Activated CD8-positive, alpha-beta T cell treated with anti-CD3 and anti-CD28 coated beads for 36 hours (primary cell): Measurements from ENCODE around the gene MN1. TPM values are rescaled to one million over a fixed set of nuclear protein-coding genes. Genes with fewer than 3 reads are reported as not detected.

Experiments used
- ATAC-seq: fragments of 200-7000 bp; cut with Tn5 transposase; one replicate; pipeline ENCODE4 v1.10.0; 2021; ENCODE audit warnings: mild to moderate bottlenecking, moderate library complexity
- CTCF ChIA-PET: fragments of 350-600 bp; sonication (Branson Sonifier 250); formaldehyde crosslinking; loops from one replicate; lab custom pipeline; 2021; ENCODE audit warnings: antibody characterized with exemption; lab: Charles Lee
- POLR2A ChIA-PET: fragments of 350-600 bp; sonication (Branson Sonifier 250); formaldehyde crosslinking; loops from one replicate; lab custom pipeline; 2021; ENCODE audit warnings: antibody characterized with exemption; lab: Charles Lee
- DNase-seq: peaks from one replicate; pipeline ENCODE4 v3.0.0-alpha.2; 2020
- H3K27ac Mint-ChIP-seq: one replicate; pipeline ENCODE4 v1.8.0; 2021; ENCODE audit warnings: mild to moderate bottlenecking, mixed read lengths
- H3K27me3 Mint-ChIP-seq: one replicate; pipeline ENCODE4 v1.8.0; 2021; ENCODE audit warnings: mixed read lengths
- H3K36me3 Mint-ChIP-seq: one replicate; pipeline ENCODE4 v1.8.0; 2021; ENCODE audit warnings: low read depth, mixed read lengths
- H3K4me1 Mint-ChIP-seq: one replicate; pipeline ENCODE4 v1.8.0; 2021; ENCODE audit warnings: low read depth, mixed read lengths
- H3K4me3 Mint-ChIP-seq: one replicate; pipeline ENCODE4 v1.8.0; 2021; ENCODE audit warnings: mild to moderate bottlenecking, moderate library complexity, mixed read lengths
- H3K9me3 Mint-ChIP-seq: one replicate; pipeline ENCODE4 v1.8.0; 2021; ENCODE audit warnings: mixed read lengths
- CTCF ChIP-seq: fragments of 200-600 bp; IDR thresholded peaks from one replicate; pipeline ENCODE4 v1.8.0; 2022; ENCODE audit warnings: antibody characterized with exemption, mild to moderate bottlenecking
- intact Hi-C: fragments of 100-400 bp; cut with micrococcal nuclease; formaldehyde crosslinking; loops from one replicate; pipeline ENCODE4 v1.10.0; 2022
- total RNA-seq, 2 experiments: library from RNA; stranded (reverse); gene quantifications; one replicate each; pipeline ENCODE4 v1.2.3, GENCODE V29; 2021

MN1 gene
- total RNA-seq, 2 experiments from 2014 or later, result 0.11 to 0.16 TPM

GRCh38 chr22:27794226-27794625 lies 7.3 kb downstream of the MN1 start:
- ChIA-PET CTCF (no interaction called here), POLR2A (no interaction called here)
- intact Hi-C loops, result no loop called here
- no peak for DNase-seq
- Mint-ChIP-seq H3K9me3 (no peaks in the 10 kb centered on the region), H3K27ac (no peak overlapping the region), H3K36me3 (no peaks in the 10 kb centered on the region), H3K4me1 (no peaks in the 10 kb centered on the region), H3K27me3 (peaks cover 2% of the 10 kb centered on the region), H3K4me3 (no peak overlapping the region)
- TF ChIP-seq CTCF, result no peak
- ATAC-seq, result no peak

- no peak for ATAC-seq
- intact Hi-C loops, result no loop called here
- DNase-seq, result no peak
- CTCF ChIA-PET, result no interaction called here
- no peaks in the 10 kb centered on the region for H3K27me3 Mint-ChIP-seq
- no peaks in the 10 kb centered on the region for H3K36me3 Mint-ChIP-seq
- H3K9me3 Mint-ChIP-seq, result no peaks in the 10 kb centered on the region
- POLR2A ChIA-PET, result no interaction called here
- no peaks in the 10 kb centered on the region for H3K4me1 Mint-ChIP-seq
- no peak overlapping the region for H3K27ac Mint-ChIP-seq
- TF ChIP-seq CTCF, result no peak
- H3K4me3 Mint-ChIP-seq, result no peak overlapping the region
These were observed 8.0 kb downstream of the MN1 start for GRCh38 chr22:27793576-27793975.

- DNase-seq (no peak), ATAC-seq (no peak)
- CTCF ChIA-PET, result no interaction called here
- Mint-ChIP-seq H3K36me3 (no peaks in the 10 kb centered on the region), H3K27me3 (no peaks in the 10 kb centered on the region), H3K27ac (no peak overlapping the region), H3K9me3 (no peaks in the 10 kb centered on the region), H3K4me1 (no peaks in the 10 kb centered on the region), H3K4me3 (no peak overlapping the region)
- TF ChIP-seq CTCF, result no peak
- intact Hi-C loops, result no loop called here
- POLR2A ChIA-PET, result no interaction called here
These were observed 8.9 kb downstream of the MN1 start for GRCh38 chr22:27792452-27793161.

- H3K9me3 Mint-ChIP-seq, result no peaks in the 10 kb centered on the region
- no peaks in the 10 kb centered on the region for H3K27me3 Mint-ChIP-seq
- H3K27ac Mint-ChIP-seq, result no peak overlapping the region
- no peaks in the 10 kb centered on the region for H3K4me1 Mint-ChIP-seq
- intact Hi-C loops, result no loop called here
- H3K36me3 Mint-ChIP-seq, result no peaks in the 10 kb centered on the region
- ChIA-PET CTCF (interaction anchor here (1.4 kb wide), 1 partner anchor 12 kb away, joined by 3 read pairs; no protein-coding TSS in a partner anchor), POLR2A (no interaction called here)
- no peak for DNase-seq
- no peak overlapping the region for H3K4me3 Mint-ChIP-seq
- ATAC-seq, result no peak
- no peak for TF ChIP-seq CTCF
These were observed 9.7 kb downstream of the MN1 start for GRCh38 chr22:27791859-27792241.

GRCh38 chr22:27791159-27791858 lies 10.2 kb downstream of the MN1 start:
- Mint-ChIP-seq H3K27ac (no peak overlapping the region), H3K4me1 (no peaks in the 10 kb centered on the region), H3K4me3 (no peak overlapping the region), H3K9me3 (no peaks in the 10 kb centered on the region), H3K36me3 (no peaks in the 10 kb centered on the region), H3K27me3 (no peaks in the 10 kb centered on the region)
- CTCF ChIA-PET, result interaction anchor here (1.4 kb wide), 1 partner anchor 13 kb away, joined by 3 read pairs; no protein-coding TSS in a partner anchor
- DNase-seq, result no peak
- POLR2A ChIA-PET, result no interaction called here
- no peak for TF ChIP-seq CTCF
- intact Hi-C loops, result no loop called here
- ATAC-seq, result no peak
